OCI-LY3 (cell line): ENCODE measurements around the gene M6PR.
"Not testable (repeated sequence)": the region's sequence is repeated elsewhere in the genome, so short reads cannot be mapped to it uniquely, and the experiment has no call there.

Experiments used
- EZH2phosphoT487 ChIP-seq: fragments of 200-600 bp; shearing (Covaris generic); IDR thresholded peaks from 2 replicates; pipeline ENCODE4 v1.6.1; 2018; ENCODE audit warnings: antibody characterized with exemption, mixed run types, low read depth
- TF ChIP-seq, protein P1 (sequence below): fragments of 200-600, 300-600 bp; sonication (generic); IDR thresholded peaks from 2 replicates; pipeline ENCODE4 v1.5.1; 2014; ENCODE audit warnings: antibody characterized with exemption, low read length, low read depth

DNA sequence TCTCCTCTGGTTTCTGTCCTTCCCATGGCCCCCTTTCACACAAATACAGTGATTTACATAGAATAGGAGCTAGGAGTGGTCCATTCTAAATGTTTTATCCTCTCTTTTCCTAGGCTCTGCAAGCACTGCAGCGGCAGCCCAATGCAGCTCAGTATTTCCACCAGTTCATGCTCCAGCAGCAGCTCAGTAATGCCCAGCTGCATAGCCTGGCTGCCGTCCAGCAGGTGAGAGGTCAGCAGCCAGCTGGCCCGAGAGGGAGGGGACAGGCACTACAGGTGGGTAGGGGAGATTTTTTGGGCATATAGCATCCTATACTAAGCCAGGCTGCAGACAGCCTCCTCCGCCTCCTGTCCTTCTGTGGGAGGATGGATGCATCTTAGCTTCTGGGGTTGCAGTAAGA is 29.8 kb downstream of the M6PR start:
- TF ChIP-seq, protein P1, sequence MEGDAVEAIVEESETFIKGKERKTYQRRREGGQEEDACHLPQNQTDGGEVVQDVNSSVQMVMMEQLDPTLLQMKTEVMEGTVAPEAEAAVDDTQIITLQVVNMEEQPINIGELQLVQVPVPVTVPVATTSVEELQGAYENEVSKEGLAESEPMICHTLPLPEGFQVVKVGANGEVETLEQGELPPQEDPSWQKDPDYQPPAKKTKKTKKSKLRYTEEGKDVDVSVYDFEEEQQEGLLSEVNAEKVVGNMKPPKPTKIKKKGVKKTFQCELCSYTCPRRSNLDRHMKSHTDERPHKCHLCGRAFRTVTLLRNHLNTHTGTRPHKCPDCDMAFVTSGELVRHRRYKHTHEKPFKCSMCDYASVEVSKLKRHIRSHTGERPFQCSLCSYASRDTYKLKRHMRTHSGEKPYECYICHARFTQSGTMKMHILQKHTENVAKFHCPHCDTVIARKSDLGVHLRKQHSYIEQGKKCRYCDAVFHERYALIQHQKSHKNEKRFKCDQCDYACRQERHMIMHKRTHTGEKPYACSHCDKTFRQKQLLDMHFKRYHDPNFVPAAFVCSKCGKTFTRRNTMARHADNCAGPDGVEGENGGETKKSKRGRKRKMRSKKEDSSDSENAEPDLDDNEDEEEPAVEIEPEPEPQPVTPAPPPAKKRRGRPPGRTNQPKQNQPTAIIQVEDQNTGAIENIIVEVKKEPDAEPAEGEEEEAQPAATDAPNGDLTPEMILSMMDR, result not testable (repeated sequence)
- TF ChIP-seq EZH2phosphoT487, result not testable (repeated sequence)
